ENCODE measurements around the gene ACSF3. TPM values are rescaled to one million over a fixed set of nuclear protein-coding genes. Genes with fewer than 3 reads are reported as not detected.

The ACSF3 gene
- total and polyA plus RNA-seq, 4 donors = 15.3 to 27.3 (median 18.8) TPM

DNA sequence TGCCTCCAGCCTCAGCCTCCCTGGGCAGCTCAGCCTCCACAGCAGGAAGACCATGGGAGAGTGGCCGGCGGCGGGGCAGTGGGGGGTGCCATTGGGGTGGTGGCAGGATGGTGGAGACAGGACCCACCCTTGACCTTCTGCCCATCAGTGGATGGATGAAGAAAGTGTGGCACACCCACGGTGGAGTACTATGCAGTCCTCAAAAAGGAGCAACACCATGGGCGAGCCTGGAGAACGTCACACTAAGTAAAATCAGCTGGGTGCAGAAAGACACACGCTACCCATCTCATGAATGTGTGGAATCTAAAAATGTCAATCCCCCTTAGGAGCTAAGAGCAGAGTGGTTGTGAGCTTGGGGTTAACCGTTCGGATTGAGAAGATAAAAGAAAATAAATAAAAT is 34.8 kb upstream of the ACSF3 start:
- 94% methylated on average over 9 of the region's 9 CpGs for WGBS
- no peak overlapping the region for H3K27ac ChIP-seq (ENCODE audit: low read depth in 1 of 2, low read length in 2 of 2)
- no peaks in the 10 kb centered on the region for H3K36me3 ChIP-seq (ENCODE audit: control insufficient read depth in 4 of 4, insufficient read depth in 3 of 4, low read depth in 1 of 4, low read length in 3 of 4)
- H3K9ac ChIP-seq (ENCODE audit: low read depth in 1 of 2, low read length in 2 of 2) = no peak overlapping the region
- no peaks in the 10 kb centered on the region for H3K27me3 ChIP-seq (ENCODE audit: control insufficient read depth in 4 of 4, insufficient read depth in 4 of 4, low read length in 3 of 4)
- no peak for DNase-seq (ENCODE audit: low spot score)
- peaks cover 0 to 3% (median 0%) of the 10 kb centered on the region in 4 donors for H3K9me3 ChIP-seq (ENCODE audit: control insufficient read depth in 4 of 4, low read length in 3 of 4)
- H3K4me3 ChIP-seq (ENCODE audit: low read depth in 1 of 3, low read length in 3 of 3) = no peak overlapping the region
- no peaks in the 10 kb centered on the region for H3K4me1 ChIP-seq (ENCODE audit: control insufficient read depth in 4 of 4, insufficient read depth in 4 of 4, low read length in 3 of 4)
- TF ChIP-seq, protein P1, sequence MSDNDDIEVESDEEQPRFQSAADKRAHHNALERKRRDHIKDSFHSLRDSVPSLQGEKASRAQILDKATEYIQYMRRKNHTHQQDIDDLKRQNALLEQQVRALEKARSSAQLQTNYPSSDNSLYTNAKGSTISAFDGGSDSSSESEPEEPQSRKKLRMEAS (IDR thresholded peaks at IDR 0.05) = no peak
- TF ChIP-seq, protein P2, sequence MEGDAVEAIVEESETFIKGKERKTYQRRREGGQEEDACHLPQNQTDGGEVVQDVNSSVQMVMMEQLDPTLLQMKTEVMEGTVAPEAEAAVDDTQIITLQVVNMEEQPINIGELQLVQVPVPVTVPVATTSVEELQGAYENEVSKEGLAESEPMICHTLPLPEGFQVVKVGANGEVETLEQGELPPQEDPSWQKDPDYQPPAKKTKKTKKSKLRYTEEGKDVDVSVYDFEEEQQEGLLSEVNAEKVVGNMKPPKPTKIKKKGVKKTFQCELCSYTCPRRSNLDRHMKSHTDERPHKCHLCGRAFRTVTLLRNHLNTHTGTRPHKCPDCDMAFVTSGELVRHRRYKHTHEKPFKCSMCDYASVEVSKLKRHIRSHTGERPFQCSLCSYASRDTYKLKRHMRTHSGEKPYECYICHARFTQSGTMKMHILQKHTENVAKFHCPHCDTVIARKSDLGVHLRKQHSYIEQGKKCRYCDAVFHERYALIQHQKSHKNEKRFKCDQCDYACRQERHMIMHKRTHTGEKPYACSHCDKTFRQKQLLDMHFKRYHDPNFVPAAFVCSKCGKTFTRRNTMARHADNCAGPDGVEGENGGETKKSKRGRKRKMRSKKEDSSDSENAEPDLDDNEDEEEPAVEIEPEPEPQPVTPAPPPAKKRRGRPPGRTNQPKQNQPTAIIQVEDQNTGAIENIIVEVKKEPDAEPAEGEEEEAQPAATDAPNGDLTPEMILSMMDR (IDR thresholded peaks at IDR 0.05; ENCODE audit: low read depth, low read length, missing input control) = no peak
- no peak for TF ChIP-seq JUND (IDR thresholded peaks at IDR 0.05)
- TF ChIP-seq REST (IDR thresholded peaks at IDR 0.05) = no peak
- TF ChIP-seq, protein P3, sequence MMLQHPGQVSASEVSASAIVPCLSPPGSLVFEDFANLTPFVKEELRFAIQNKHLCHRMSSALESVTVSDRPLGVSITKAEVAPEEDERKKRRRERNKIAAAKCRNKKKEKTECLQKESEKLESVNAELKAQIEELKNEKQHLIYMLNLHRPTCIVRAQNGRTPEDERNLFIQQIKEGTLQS (IDR thresholded peaks at IDR 0.05) = no peak
- TF ChIP-seq, protein P4, sequence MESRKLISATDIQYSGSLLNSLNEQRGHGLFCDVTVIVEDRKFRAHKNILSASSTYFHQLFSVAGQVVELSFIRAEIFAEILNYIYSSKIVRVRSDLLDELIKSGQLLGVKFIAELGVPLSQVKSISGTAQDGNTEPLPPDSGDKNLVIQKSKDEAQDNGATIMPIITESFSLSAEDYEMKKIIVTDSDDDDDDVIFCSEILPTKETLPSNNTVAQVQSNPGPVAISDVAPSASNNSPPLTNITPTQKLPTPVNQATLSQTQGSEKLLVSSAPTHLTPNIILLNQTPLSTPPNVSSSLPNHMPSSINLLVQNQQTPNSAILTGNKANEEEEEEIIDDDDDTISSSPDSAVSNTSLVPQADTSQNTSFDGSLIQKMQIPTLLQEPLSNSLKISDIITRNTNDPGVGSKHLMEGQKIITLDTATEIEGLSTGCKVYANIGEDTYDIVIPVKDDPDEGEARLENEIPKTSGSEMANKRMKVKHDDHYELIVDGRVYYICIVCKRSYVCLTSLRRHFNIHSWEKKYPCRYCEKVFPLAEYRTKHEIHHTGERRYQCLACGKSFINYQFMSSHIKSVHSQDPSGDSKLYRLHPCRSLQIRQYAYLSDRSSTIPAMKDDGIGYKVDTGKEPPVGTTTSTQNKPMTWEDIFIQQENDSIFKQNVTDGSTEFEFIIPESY (IDR thresholded peaks at IDR 0.05) = no peak

GRCh38 chr16:89060207-89060794 is 33.4 kb upstream of the ACSF3 start:
- DNase-seq (ENCODE audit: low spot score) = no peak
- H3K4me1 ChIP-seq (ENCODE audit: control insufficient read depth in 4 of 4, insufficient read depth in 4 of 4, low read length in 3 of 4) = no peaks in the 10 kb centered on the region
- no peak overlapping the region for H3K9ac ChIP-seq (ENCODE audit: low read depth in 1 of 2, low read length in 2 of 2)
- H3K4me3 ChIP-seq (ENCODE audit: low read depth in 1 of 3, low read length in 3 of 3) = no peak overlapping the region
- H3K9me3 ChIP-seq (ENCODE audit: control insufficient read depth in 4 of 4, low read length in 3 of 4) = peaks cover 0 to 3% (median 0%) of the 10 kb centered on the region in 4 donors
- no peaks in the 10 kb centered on the region for H3K36me3 ChIP-seq (ENCODE audit: control insufficient read depth in 4 of 4, insufficient read depth in 3 of 4, low read depth in 1 of 4, low read length in 3 of 4)
- no peak overlapping the region for H3K27ac ChIP-seq (ENCODE audit: low read depth in 1 of 2, low read length in 2 of 2)
- no peaks in the 10 kb centered on the region for H3K27me3 ChIP-seq (ENCODE audit: control insufficient read depth in 4 of 4, insufficient read depth in 4 of 4, low read length in 3 of 4)
- 71% methylated on average over 12 of the region's 12 CpGs for WGBS
- TF ChIP-seq, protein P3 (IDR thresholded peaks at IDR 0.05) = no peak
- TF ChIP-seq HNF4G (IDR thresholded peaks at IDR 0.05) (no peak), YY1 (IDR thresholded peaks at IDR 0.05) (no peak), RAD21 (IDR thresholded peaks at IDR 0.05) (no peak), NR2F2 (IDR thresholded peaks at IDR 0.05) (no peak), EGR1 (IDR thresholded peaks at IDR 0.05; ENCODE audit: low read depth in 2 of 2) (no peak), HNF4A (conservative IDR thresholded peaks at IDR 0.05) (no peak), JUND (IDR thresholded peaks at IDR 0.05) (no peak), SP1 (IDR thresholded peaks at IDR 0.05) (no peak), FOXA2 (IDR thresholded peaks at IDR 0.05) (no peak), TAF1 (conservative IDR thresholded peaks at IDR 0.05) (no peak), REST (IDR thresholded peaks at IDR 0.05) (no peak), GABPA (IDR thresholded peaks at IDR 0.05 in 1 of 2, conservative IDR thresholded peaks at IDR 0.05 in 1 of 2) (no peak)
- TF ChIP-seq, protein P1 (IDR thresholded peaks at IDR 0.05) = no peak
- TF ChIP-seq, protein P4 (IDR thresholded peaks at IDR 0.05) = no peak
